ENCODE data around the gene TDRD12. TPM values are rescaled to one million over a fixed set of nuclear protein-coding genes. Genes with fewer than 3 reads are reported as not detected.

The TDRD12 gene
- polyA plus RNA-seq, 3 donors: 0.12 to 0.80 (median 0.69) TPM

Other genes with a start within 250 kb of the TDRD12 start
- gene PDCD5, start 138.6 kb upstream of the TDRD12 start, polyA plus RNA-seq (ENCODE audit: insufficient read length in 3 of 3): 100 to 1,000 TPM; 106 to 128 (median 123) TPM
- 10 to 100 TPM; 18.4 to 20.8 (median 19.4) TPM for gene ANKRD27, start 44.6 kb upstream of the TDRD12 start, polyA plus RNA-seq (ENCODE audit: insufficient read length in 3 of 3)
- under 1 TPM; 0.11 to 0.34 (median 0.24) TPM for gene RGS9BP, start 43.9 kb upstream of the TDRD12 start, polyA plus RNA-seq (ENCODE audit: insufficient read length in 3 of 3)
- 10 to 100 TPM; 10.4 to 11.2 (median 10.7) TPM for gene NUDT19, start 27.9 kb upstream of the TDRD12 start, polyA plus RNA-seq (ENCODE audit: insufficient read length in 3 of 3)
- 10 to 100 TPM; 13.5 to 15.4 (median 15.0) TPM for gene SLC7A9, start 150.0 kb downstream of the TDRD12 start, polyA plus RNA-seq (ENCODE audit: insufficient read length in 3 of 3)